ENCODE data around the gene RPGR.
A peak's percentile ranks its signal among the peaks of the same experiment; 100 is the strongest.

RPGR gene

GRCh38 chrX:38327007-38327774 is at the start of gene RPGR:
Gene RPGR, minus strand, starts transcription at chrX:38327509. Its CDS starts 142 bp downstream, at chrX:38327367.
- DNase-seq = peak; percentile 34 to 93 (median 82)

- DNase-seq = no peak
Measured at GRCh38 chrX:38376747-38377146, 49.4 kb upstream of the RPGR start.

- DNase-seq = no peak
Measured at GRCh38 chrX:38375891-38376290, 48.6 kb upstream of the RPGR start.

- no peak for DNase-seq
Measured at GRCh38 chrX:38374431-38374830, 47.1 kb upstream of the RPGR start.

- DNase-seq = no peak
Measured at GRCh38 chrX:38371641-38372040, 44.3 kb upstream of the RPGR start.

GRCh38 chrX:38368774-38369173 is 41.5 kb upstream of the RPGR start:
- no peak for DNase-seq

GRCh38 chrX:38365954-38366353 is 38.6 kb upstream of the RPGR start:
- DNase-seq = no peak

GRCh38 chrX:38363046-38363445 is 35.7 kb upstream of the RPGR start:
- DNase-seq = no peak

GRCh38 chrX:38357747-38358673 is 30.7 kb upstream of the RPGR start:
- DNase-seq = no peak

- DNase-seq = no peak
Measured at GRCh38 chrX:38356401-38356800, 29.1 kb upstream of the RPGR start.

- no peak for DNase-seq
Measured at GRCh38 chrX:38352362-38352761, 25.1 kb upstream of the RPGR start, which contains the start of gene OTC. Gene OTC, plus strand, starts transcription at chrX:38352604. Its CDS starts 93 bp downstream, at chrX:38352697.

GRCh38 chrX:38351346-38351745 is 24.0 kb upstream of the RPGR start:
- no peak for DNase-seq

GRCh38 chrX:38347136-38347535 is 19.8 kb upstream of the RPGR start:
- peak in 3 of 58 donors; percentile 0 to 8 (median 6) for DNase-seq

GRCh38 chrX:38346150-38346549 is 18.8 kb upstream of the RPGR start:
- no peak for DNase-seq

GRCh38 chrX:38342853-38343778 is 15.8 kb upstream of the RPGR start:
- no peak for DNase-seq

GRCh38 chrX:38341442-38341841 is 14.1 kb upstream of the RPGR start:
- DNase-seq = no peak

- DNase-seq = no peak
Measured at GRCh38 chrX:38336538-38337240, 9.4 kb upstream of the RPGR start.

- DNase-seq = peak in 3 of 58 donors; percentile 0 to 41 (median 1)
Measured at GRCh38 chrX:38335382-38335781, 8.1 kb upstream of the RPGR start.

GRCh38 chrX:38332505-38332904 is 5.2 kb upstream of the RPGR start:
- no peak for DNase-seq

- DNase-seq = no peak
Measured at GRCh38 chrX:38327775-38328081, 419 bp upstream of the RPGR start.

GRCh38 chrX:38326086-38326485 is 1.2 kb downstream of the RPGR start:
- no peak for DNase-seq

Data from anterior cingulate cortex (tissue), 58 donors.